Stimulated activated naive CD8-positive, alpha-beta T cell treated with anti-CD3 and anti-CD28 coated beads, Interleukin-15, Interleukin-2, amounts not matched to agents 100 U/mL and 50 U/mL, for 24 hours (primary cell): Measurements from ENCODE around the gene MGAT4B.

ENCODE experiments used
- ATAC-seq: fragments of 150-1000 bp; cut with Tn5 transposase; one replicate; pipeline ENCODE4 v1.10.0; 2021
- DNase-seq: peaks from one replicate; pipeline ENCODE4 v3.0.0; 2021

MGAT4B gene

GRCh38 chr5:179825655-179826182, 19.1 kb upstream of the MGAT4B start:
- no peak for DNase-seq
- ATAC-seq = no peak

GRCh38 chr5:179824745-179825112, 18.1 kb upstream of the MGAT4B start:
- ATAC-seq (no peak), DNase-seq (no peak)

- ATAC-seq = no peak
- no peak for DNase-seq
Measured at GRCh38 chr5:179823937-179824744, 17.5 kb upstream of the MGAT4B start.

- DNase-seq = no peak
- no peak for ATAC-seq
Measured at GRCh38 chr5:179822444-179822990, 15.9 kb upstream of the MGAT4B start.

- ATAC-seq = no peak
- no peak for DNase-seq
Measured at GRCh38 chr5:179822059-179822432, 15.4 kb upstream of the MGAT4B start.

GRCh38 chr5:179821298-179822058, 14.8 kb upstream of the MGAT4B start:
- ATAC-seq = peak; percentile 68
- peak; percentile 90 for DNase-seq

- DNase-seq = peak; percentile 88
- peak; percentile 55 for ATAC-seq
Measured at GRCh38 chr5:179820483-179821297, 14.0 kb upstream of the MGAT4B start, which contains the start of gene SQSTM1. SQSTM1 (plus strand) TSS chr5:179820905; CDS start chr5:179820937, 32 bp downstream.

- DNase-seq (peak; percentile 33), ATAC-seq (no peak)
Measured at GRCh38 chr5:179820127-179820482, 13.4 kb upstream of the MGAT4B start.

GRCh38 chr5:179819296-179820126, 12.8 kb upstream of the MGAT4B start:
- ATAC-seq (peak; percentile 12), DNase-seq (peak; percentile 60)

- ATAC-seq = peak; percentile 70
- DNase-seq = peak; percentile 93
Measured at GRCh38 chr5:179818746-179819295, 12.2 kb upstream of the MGAT4B start.

- DNase-seq = no peak
- no peak for ATAC-seq
Measured at GRCh38 chr5:179817890-179818745, 11.5 kb upstream of the MGAT4B start.

GRCh38 chr5:179817470-179817840, 10.8 kb upstream of the MGAT4B start:
- no peak for ATAC-seq

GRCh38 chr5:179816796-179817469, 10.3 kb upstream of the MGAT4B start:
- DNase-seq (peak; percentile 36), ATAC-seq (no peak)

More at GRCh38 chr5:179817470-179817840, 10.8 kb upstream of the MGAT4B start:
- no peak for DNase-seq

- DNase-seq = no peak
- ATAC-seq = no peak
Measured at GRCh38 chr5:179816401-179816795, 9.7 kb upstream of the MGAT4B start.

- ATAC-seq (no peak), DNase-seq (no peak)
Measured at GRCh38 chr5:179815491-179816249, 9.0 kb upstream of the MGAT4B start.

GRCh38 chr5:179814090-179814489, 7.4 kb upstream of the MGAT4B start:
- DNase-seq (no peak), ATAC-seq (no peak)

GRCh38 chr5:179812997-179813607, 6.4 kb upstream of the MGAT4B start:
- ATAC-seq (no peak), DNase-seq (no peak)
